ENCODE results near the gene GLTP.

GLTP gene

GRCh38 chr12:109845824-109846205, 34.5 kb downstream of the GLTP start:
- DNase-seq, result no peak

- DNase-seq, result peak; percentile 88
Observed at GRCh38 chr12:109844983-109845823, 35.1 kb downstream of the GLTP start.

- no peak for DNase-seq
Observed at GRCh38 chr12:109844091-109844490, 36.2 kb downstream of the GLTP start.

- no peak for DNase-seq
Observed at GRCh38 chr12:109842021-109842420, 38.3 kb downstream of the GLTP start.

- DNase-seq, result no peak
Observed at GRCh38 chr12:109841356-109841755, 39.0 kb downstream of the GLTP start.

- DNase-seq, result no peak
Observed at GRCh38 chr12:109840305-109841074, 39.9 kb downstream of the GLTP start.

GRCh38 chr12:109839444-109839843, 40.9 kb downstream of the GLTP start:
- no peak for DNase-seq

- DNase-seq, result no peak
Observed at GRCh38 chr12:109836916-109837315, 43.4 kb downstream of the GLTP start.

GRCh38 chr12:109835827-109836226, 44.5 kb downstream of the GLTP start:
- no peak for DNase-seq

GRCh38 chr12:109833307-109834189, 46.8 kb downstream of the GLTP start, which contains the start of gene TRPV4:
TRPV4 (minus strand) TSS chr12:109833398; CDS start chr12:109814796, 18,602 bp downstream.
- peak; percentile 76 for DNase-seq

- DNase-seq, result no peak
Observed at GRCh38 chr12:109832541-109833306, 47.6 kb downstream of the GLTP start.

- DNase-seq, result no peak
Observed at GRCh38 chr12:109831929-109832328, 48.4 kb downstream of the GLTP start.

GRCh38 chr12:109831365-109831764, 49.0 kb downstream of the GLTP start:
- DNase-seq, result no peak

GRCh38 chr12:109830718-109831117, 49.6 kb downstream of the GLTP start:
- DNase-seq, result no peak

GRCh38 chr12:109830267-109830666, 50.1 kb downstream of the GLTP start:
- DNase-seq, result no peak

- no peak for DNase-seq
Observed at GRCh38 chr12:109829667-109830066, 50.7 kb downstream of the GLTP start.

GRCh38 chr12:109828754-109829511, 51.4 kb downstream of the GLTP start:
- no peak for DNase-seq

- no peak for DNase-seq
Observed at GRCh38 chr12:109827566-109828550, 52.5 kb downstream of the GLTP start.

- no peak for DNase-seq
Observed at GRCh38 chr12:109827080-109827479, 53.3 kb downstream of the GLTP start.

GRCh38 chr12:109824731-109825130, 55.6 kb downstream of the GLTP start:
- DNase-seq, result no peak
